ENCODE measurements around the gene HMGCS2.

Gene HMGCS2

DNA sequence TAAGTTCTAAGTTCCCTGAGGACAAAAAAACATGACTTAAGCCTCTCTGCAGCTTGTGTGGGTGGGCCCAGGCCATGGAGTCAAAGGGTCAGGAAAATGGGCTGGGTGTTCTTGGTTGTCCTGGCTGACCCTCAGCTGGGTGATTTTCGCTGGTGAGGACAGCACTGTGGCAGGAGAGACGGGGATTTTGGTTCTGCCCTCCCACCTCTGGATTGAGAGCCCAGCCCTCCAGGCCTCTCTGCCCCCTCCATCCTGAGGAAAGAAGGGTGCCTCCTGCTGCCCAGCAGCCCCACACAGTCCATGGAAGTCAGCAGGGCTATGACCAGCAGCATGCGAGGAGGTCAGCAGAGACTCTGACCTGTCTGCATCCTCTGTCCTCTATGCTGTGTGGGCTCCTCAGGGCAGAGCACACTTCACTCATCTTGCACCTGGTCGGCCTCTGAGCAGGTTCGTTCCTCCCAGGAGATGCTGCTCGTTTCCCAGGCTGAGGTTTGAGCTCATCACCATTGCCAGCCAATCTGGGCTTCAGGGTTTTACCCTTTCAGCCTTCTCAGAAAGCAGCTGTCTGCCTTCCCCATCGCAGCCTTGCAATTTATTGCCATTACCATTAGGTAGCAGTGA is 30.5 kb downstream of the HMGCS2 start:
- Histone ChIP-seq H3K4me3 (ENCODE audit: insufficient read length, low read depth) (no peak overlapping the region), H3K36me3 (ENCODE audit: insufficient read depth, insufficient read length, low read length) (peaks cover 96% of the 10 kb centered on the region)

DNA sequence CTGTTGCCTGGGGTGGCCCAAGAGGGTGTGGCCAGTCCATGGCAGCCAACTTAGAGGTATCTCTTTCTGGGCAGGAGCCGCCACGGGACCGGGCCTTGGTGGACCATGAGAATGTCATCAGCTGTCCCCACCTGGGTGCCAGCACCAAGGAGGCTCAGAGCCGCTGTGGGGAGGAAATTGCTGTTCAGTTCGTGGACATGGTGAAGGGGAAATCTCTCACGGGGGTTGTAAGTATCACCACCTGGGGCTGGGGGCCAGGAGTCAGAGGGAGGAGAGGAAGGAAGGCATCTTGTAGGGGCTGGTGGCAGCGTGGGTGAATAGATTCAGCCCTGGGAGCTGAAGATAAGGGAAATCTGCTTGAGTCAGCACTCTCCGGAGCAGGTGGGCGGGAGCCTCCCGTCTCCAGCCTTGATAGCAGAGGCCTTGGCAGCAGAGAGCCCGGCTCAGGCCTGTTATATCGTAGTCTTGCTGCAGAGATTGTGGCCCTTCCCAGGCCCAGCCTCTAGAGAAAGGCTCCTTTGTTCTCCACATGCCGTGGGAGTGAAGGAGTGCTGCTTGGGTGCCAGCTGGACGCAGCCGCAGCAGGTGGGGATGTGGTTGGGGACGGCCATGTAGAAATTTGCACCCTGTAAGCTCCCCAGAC is 31.5 kb downstream of the HMGCS2 start:
- Histone ChIP-seq H3K4me1 (ENCODE audit: insufficient read depth, insufficient read length) (peaks cover 9% of the 10 kb centered on the region), H3K27me3 (ENCODE audit: insufficient read depth, insufficient read length) (no peaks in the 10 kb centered on the region), H3K9me3 (ENCODE audit: insufficient read depth, low read length) (no peaks in the 10 kb centered on the region), H3K36me3 (ENCODE audit: insufficient read depth, insufficient read length, low read length) (peaks cover 96% of the 10 kb centered on the region), H3K4me3 (ENCODE audit: insufficient read length, low read depth) (no peak overlapping the region), H3K9ac (ENCODE audit: insufficient read length, low read depth) (no peak overlapping the region)
- no peak for DNase-seq (ENCODE audit: low read depth, low spot score)
- TF ChIP-seq ZNF274 (IDR thresholded peaks at IDR 0.05; ENCODE audit: low read depth, low read length) (no peak), YY1 (IDR thresholded peaks at IDR 0.05; ENCODE audit: insufficient read depth, insufficient read length) (no peak), SUZ12 (IDR thresholded peaks at IDR 0.05; ENCODE audit: extremely low read depth, insufficient read depth, insufficient read length) (no peak)

More for the DNA sequence above, 30.5 kb downstream of the HMGCS2 start:
- Histone ChIP-seq H3K9me3 (ENCODE audit: insufficient read depth, low read length) (no peaks in the 10 kb centered on the region), H3K27me3 (ENCODE audit: insufficient read depth, insufficient read length) (no peaks in the 10 kb centered on the region), H3K4me1 (ENCODE audit: insufficient read depth, insufficient read length) (peaks cover 9% of the 10 kb centered on the region), H3K9ac (ENCODE audit: insufficient read length, low read depth) (no peak overlapping the region)
- no peak for DNase-seq (ENCODE audit: low read depth, low spot score)
- TF ChIP-seq YY1 (IDR thresholded peaks at IDR 0.05; ENCODE audit: insufficient read depth, insufficient read length), result no peak
- TF ChIP-seq SUZ12 (IDR thresholded peaks at IDR 0.05; ENCODE audit: extremely low read depth, insufficient read depth, insufficient read length), result no peak
- TF ChIP-seq ZNF274 (IDR thresholded peaks at IDR 0.05; ENCODE audit: low read depth, low read length), result no peak

DNA sequence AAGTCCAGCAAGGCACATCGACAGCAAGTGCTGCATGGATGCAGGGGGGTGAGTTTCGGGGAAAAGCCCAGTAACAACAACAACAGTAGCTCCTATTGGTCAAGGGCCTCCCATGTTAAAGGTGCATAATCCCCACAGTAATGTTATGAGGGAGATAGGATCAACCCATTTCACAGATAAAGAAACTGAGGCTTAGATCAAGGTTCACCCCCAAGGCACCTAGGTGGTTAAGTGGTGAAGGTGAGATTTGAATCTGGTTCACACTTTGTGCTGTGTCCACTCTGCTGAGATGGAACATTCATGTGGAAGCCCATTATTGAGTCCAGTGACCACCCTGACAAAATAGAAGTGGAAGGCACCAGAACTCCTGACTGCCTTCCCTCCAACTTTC is 32.1 kb downstream of the HMGCS2 start:
- Histone ChIP-seq H3K36me3 (ENCODE audit: insufficient read depth, insufficient read length, low read length) (peaks cover 96% of the 10 kb centered on the region), H3K9ac (ENCODE audit: insufficient read length, low read depth) (no peak overlapping the region), H3K9me3 (ENCODE audit: insufficient read depth, low read length) (no peaks in the 10 kb centered on the region), H3K4me3 (ENCODE audit: insufficient read length, low read depth) (no peak overlapping the region), H3K4me1 (ENCODE audit: insufficient read depth, insufficient read length) (peaks cover 9% of the 10 kb centered on the region), H3K27me3 (ENCODE audit: insufficient read depth, insufficient read length) (no peaks in the 10 kb centered on the region)
- TF ChIP-seq YY1 (IDR thresholded peaks at IDR 0.05; ENCODE audit: insufficient read depth, insufficient read length) (no peak), SUZ12 (IDR thresholded peaks at IDR 0.05; ENCODE audit: extremely low read depth, insufficient read depth, insufficient read length) (no peak), ZNF274 (IDR thresholded peaks at IDR 0.05; ENCODE audit: low read depth, low read length) (no peak)
- no peak for DNase-seq (ENCODE audit: low read depth, low spot score)

DNA sequence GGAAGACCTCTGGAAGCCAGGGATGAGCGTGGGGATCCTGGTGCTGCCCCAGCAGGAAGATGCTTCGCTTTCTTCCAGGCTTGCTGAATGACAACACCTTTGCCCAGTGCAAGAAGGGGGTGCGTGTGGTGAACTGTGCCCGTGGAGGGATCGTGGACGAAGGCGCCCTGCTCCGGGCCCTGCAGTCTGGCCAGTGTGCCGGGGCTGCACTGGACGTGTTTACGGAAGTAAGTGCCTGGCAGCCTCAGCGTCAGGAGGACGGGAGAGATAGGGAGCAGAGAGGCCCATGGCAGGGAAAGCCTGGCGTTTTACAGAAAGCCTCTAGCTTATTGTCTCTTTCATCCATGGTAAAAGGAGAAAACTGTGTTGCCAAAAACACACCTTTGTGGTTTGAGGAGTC is 33.5 kb downstream of the HMGCS2 start:
- Histone ChIP-seq H3K4me1 (ENCODE audit: insufficient read depth, insufficient read length) (peaks cover 9% of the 10 kb centered on the region), H3K9ac (ENCODE audit: insufficient read length, low read depth) (no peak overlapping the region), H3K27me3 (ENCODE audit: insufficient read depth, insufficient read length) (no peaks in the 10 kb centered on the region), H3K36me3 (ENCODE audit: insufficient read depth, insufficient read length, low read length) (peaks cover 96% of the 10 kb centered on the region), H3K4me3 (ENCODE audit: insufficient read length, low read depth) (no peak overlapping the region), H3K9me3 (ENCODE audit: insufficient read depth, low read length) (no peaks in the 10 kb centered on the region)
- no peak for DNase-seq (ENCODE audit: low read depth, low spot score)
- no peak for TF ChIP-seq YY1 (IDR thresholded peaks at IDR 0.05; ENCODE audit: insufficient read depth, insufficient read length)

DNA sequence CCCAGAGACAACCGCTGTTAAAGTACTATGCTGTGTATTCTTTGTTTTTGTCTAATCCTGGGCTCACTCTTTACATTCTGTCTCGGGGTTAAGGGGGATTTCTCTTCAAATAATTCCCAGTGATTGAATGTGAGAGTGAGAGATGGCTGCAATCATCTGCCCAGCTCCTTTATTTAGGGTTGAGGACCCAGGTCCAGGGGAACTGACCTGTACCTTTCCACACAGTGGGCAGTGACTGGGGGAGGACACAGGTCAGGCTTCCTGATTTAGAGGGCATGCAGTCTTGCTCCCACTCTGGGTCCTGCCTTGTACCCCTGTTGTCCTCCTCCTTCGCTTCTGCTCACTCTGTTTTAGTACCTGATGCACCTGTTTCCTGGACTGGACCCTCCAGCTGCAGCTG is 35.0 kb downstream of the HMGCS2 start:
- Histone ChIP-seq H3K4me3 (ENCODE audit: insufficient read length, low read depth) (no peak overlapping the region), H3K9me3 (ENCODE audit: insufficient read depth, low read length) (no peaks in the 10 kb centered on the region), H3K36me3 (ENCODE audit: insufficient read depth, insufficient read length, low read length) (peaks cover 97% of the 10 kb centered on the region), H3K27me3 (ENCODE audit: insufficient read depth, insufficient read length) (no peaks in the 10 kb centered on the region), H3K4me1 (ENCODE audit: insufficient read depth, insufficient read length) (peaks cover 9% of the 10 kb centered on the region), H3K9ac (ENCODE audit: insufficient read length, low read depth) (no peak overlapping the region)
- no peak for TF ChIP-seq ZNF274 (IDR thresholded peaks at IDR 0.05; ENCODE audit: low read depth, low read length)
- TF ChIP-seq SUZ12 (IDR thresholded peaks at IDR 0.05; ENCODE audit: extremely low read depth, insufficient read depth, insufficient read length), result no peak
- TF ChIP-seq YY1 (IDR thresholded peaks at IDR 0.05; ENCODE audit: insufficient read depth, insufficient read length), result no peak
- no peak for DNase-seq (ENCODE audit: low read depth, low spot score)

DNA sequence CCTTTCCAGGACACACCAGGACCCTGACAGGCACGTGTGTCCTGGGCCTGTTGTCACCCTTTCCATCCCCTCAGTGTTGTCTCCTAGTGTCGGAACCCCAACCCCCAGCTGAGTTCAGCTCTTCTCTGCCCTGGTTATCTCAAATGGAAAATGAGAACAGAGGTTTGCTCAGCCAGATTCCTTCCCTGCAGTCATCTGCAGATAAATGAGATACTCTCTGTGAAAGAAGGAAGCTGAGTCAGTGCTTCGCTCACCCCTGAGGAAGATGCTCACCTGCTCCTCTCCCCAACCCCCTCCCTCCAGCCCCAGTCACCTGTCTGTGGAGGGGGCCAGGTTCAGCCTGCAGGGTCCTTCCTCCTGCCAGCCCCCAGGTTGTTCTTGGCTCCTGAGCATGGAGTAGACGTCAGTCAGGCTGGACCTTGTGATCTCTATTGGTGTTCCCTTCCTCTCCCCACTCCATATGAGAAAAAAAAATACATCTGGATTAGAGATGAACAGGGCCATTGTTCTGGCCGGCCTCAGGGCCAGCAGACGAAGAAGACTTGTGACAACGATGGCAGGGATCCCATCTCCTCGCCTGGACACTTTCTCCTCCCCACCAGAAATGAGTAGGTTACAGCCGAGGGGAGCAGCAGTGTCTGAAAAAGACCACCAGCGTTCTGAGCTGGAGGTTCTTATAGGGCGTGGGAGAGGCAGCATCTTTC is 36.1 kb downstream of the HMGCS2 start:
- no peak for DNase-seq (ENCODE audit: low read depth, low spot score)
- Histone ChIP-seq H3K27me3 (ENCODE audit: insufficient read depth, insufficient read length) (no peaks in the 10 kb centered on the region), H3K36me3 (ENCODE audit: insufficient read depth, insufficient read length, low read length) (peaks cover 98% of the 10 kb centered on the region)

DNA sequence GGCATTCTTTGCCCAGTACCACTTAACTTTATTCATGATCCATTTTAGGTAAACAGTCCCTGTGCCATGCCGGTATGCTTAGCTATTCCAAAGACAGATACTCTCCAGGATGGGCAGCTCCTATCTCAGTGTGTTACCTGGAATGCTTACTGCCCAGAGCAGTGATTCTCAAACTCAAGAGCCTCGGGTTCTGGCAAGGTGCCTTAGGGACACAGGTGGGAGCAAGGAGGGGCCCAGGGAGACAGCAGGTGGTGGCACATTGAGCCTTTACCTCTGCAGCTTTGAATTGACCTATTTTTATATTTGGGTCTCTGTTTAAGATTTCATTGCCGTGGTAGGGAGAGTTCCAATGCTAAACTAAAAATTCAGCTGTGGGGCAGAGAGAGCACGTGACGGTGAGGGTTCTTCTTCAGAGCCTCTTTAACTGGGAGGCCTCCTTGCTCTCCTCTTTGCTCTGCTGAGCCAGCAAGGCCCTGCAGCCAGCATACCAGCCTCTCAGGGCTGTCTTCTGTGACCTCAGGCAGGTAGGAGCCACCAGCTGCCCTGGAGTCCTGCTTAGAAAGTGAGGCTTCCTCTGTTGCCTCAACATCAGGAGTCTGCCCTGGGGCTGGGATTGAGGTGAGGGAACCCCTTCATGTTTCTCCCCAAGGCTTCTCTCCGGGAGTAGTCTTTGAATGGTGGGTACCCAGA is 36.8 kb downstream of the HMGCS2 start:
- Histone ChIP-seq H3K9me3 (ENCODE audit: insufficient read depth, low read length) (no peaks in the 10 kb centered on the region), H3K4me1 (ENCODE audit: insufficient read depth, insufficient read length) (peaks cover 5% of the 10 kb centered on the region), H3K4me3 (ENCODE audit: insufficient read length, low read depth) (no peak overlapping the region), H3K36me3 (ENCODE audit: insufficient read depth, insufficient read length, low read length) (peaks cover 95% of the 10 kb centered on the region), H3K9ac (ENCODE audit: insufficient read length, low read depth) (no peak overlapping the region), H3K27me3 (ENCODE audit: insufficient read depth, insufficient read length) (no peaks in the 10 kb centered on the region)
- TF ChIP-seq SUZ12 (IDR thresholded peaks at IDR 0.05; ENCODE audit: extremely low read depth, insufficient read depth, insufficient read length) (no peak), YY1 (IDR thresholded peaks at IDR 0.05; ENCODE audit: insufficient read depth, insufficient read length) (no peak), ZNF274 (IDR thresholded peaks at IDR 0.05; ENCODE audit: low read depth, low read length) (no peak)
- DNase-seq (ENCODE audit: low read depth, low spot score), result no peak

More for the DNA sequence above, 36.1 kb downstream of the HMGCS2 start:
- peaks cover 6% of the 10 kb centered on the region for H3K4me1 ChIP-seq (ENCODE audit: insufficient read depth, insufficient read length)
- no peak for TF ChIP-seq YY1 (IDR thresholded peaks at IDR 0.05; ENCODE audit: insufficient read depth, insufficient read length)
- no peak for TF ChIP-seq SUZ12 (IDR thresholded peaks at IDR 0.05; ENCODE audit: extremely low read depth, insufficient read depth, insufficient read length)
- TF ChIP-seq ZNF274 (IDR thresholded peaks at IDR 0.05; ENCODE audit: low read depth, low read length), result no peak
- H3K9ac ChIP-seq (ENCODE audit: insufficient read length, low read depth), result no peak overlapping the region
- no peak overlapping the region for H3K4me3 ChIP-seq (ENCODE audit: insufficient read length, low read depth)
- no peaks in the 10 kb centered on the region for H3K9me3 ChIP-seq (ENCODE audit: insufficient read depth, low read length)
